GM10248 (cell line): ENCODE measurements around the gene CLSTN3.
"Not testable (repeated sequence)": the region's sequence is repeated elsewhere in the genome, so short reads cannot be mapped to it uniquely, and the experiment has no call there.

Experiments
- CTCF ChIA-PET: fragments of 300-600 bp; sonication (Branson Sonifier 250); formaldehyde crosslinking; extraction: SDS; loops from one replicate; lab custom pipeline; 2021; ENCODE audit warnings: antibody characterized with exemption; lab: Yijun Ruan, JAX
- POLR2A ChIA-PET: fragments of 350-650 bp; sonication (Branson Sonifier 250); formaldehyde crosslinking; extraction: SDS; loops from one replicate; lab custom pipeline; 2020; ENCODE audit warnings: antibody characterized with exemption; lab: Yijun Ruan, JAX
- DNase-seq: peaks from one replicate; pipeline ENCODE4 v3.0.0; 2012; ENCODE audit errors: extremely low spot score
- CTCF ChIP-seq: IDR thresholded peaks from 2 replicates; pipeline ENCODE4 v1.5.1; 2012; ENCODE audit warnings: mild to moderate bottlenecking, low read depth; ENCODE audit errors: extremely low read depth, missing control alignments, control extremely low read depth

Gene CLSTN3

DNA sequence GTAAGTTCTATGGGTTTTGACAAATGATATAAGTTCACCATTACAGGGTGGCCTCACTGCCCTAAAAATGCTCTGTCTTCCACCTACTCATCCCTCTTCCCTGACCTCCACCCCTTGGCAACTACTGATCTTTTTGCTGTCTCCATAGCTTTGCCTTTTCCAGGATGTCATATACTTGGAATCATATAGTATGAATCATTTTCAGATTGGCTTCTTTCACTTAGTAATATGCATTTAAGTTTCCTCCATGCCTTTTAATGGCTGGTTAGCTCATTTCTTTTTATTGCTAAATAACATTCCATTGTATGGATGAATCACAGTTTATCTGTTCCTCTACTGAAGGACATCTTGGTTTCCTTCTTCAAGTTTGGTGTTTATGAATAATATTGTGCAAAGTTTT is 45.3 kb downstream of the CLSTN3 start:
- no peak for TF ChIP-seq CTCF
- ChIA-PET POLR2A (no interaction called here), CTCF (interaction anchor here (0.9 to 3.0 kb wide), 3 partner anchors 11 to 17 kb away, joined by 3 to 12 read pairs (median 3); partner anchors contain the start of gene PEX5)
- no peak for DNase-seq

GRCh38 chr12:7176595-7176994 is 46.4 kb downstream of the CLSTN3 start:
- ChIA-PET CTCF (interaction anchor here (1.4 kb wide), 1 partner anchor 18 kb away, joined by 3 read pairs; no protein-coding TSS in a partner anchor), POLR2A (no interaction called here)
- DNase-seq, result no peak
- TF ChIP-seq CTCF, result no peak

GRCh38 chr12:7178481-7178880 is 48.3 kb downstream of the CLSTN3 start:
- TF ChIP-seq CTCF, result no peak
- ChIA-PET POLR2A (no interaction called here), CTCF (interaction anchor here (1.0 kb wide), 1 partner anchor 8 kb away, joined by 3 read pairs; no protein-coding TSS in a partner anchor)
- no peak for DNase-seq

GRCh38 chr12:7180685-7181084 is 50.5 kb downstream of the CLSTN3 start:
- DNase-seq, result no peak
- CTCF ChIA-PET, result interaction anchor here (1.1 to 1.8 kb wide), 4 partner anchors 13 to 88 kb away, joined by 3 to 7 read pairs (median 3); no protein-coding TSS in a partner anchor
- POLR2A ChIA-PET, result no interaction called here
- no peak for TF ChIP-seq CTCF

- CTCF ChIA-PET, DNase-seq: not testable (repeated sequence)
- POLR2A ChIA-PET, result interaction anchor here (0.7 kb wide), 1 partner anchor 26 kb away, joined by 3 read pairs; no protein-coding TSS in a partner anchor
Measured at GRCh38 chr12:7186058-7186457, 55.9 kb downstream of the CLSTN3 start.

DNA sequence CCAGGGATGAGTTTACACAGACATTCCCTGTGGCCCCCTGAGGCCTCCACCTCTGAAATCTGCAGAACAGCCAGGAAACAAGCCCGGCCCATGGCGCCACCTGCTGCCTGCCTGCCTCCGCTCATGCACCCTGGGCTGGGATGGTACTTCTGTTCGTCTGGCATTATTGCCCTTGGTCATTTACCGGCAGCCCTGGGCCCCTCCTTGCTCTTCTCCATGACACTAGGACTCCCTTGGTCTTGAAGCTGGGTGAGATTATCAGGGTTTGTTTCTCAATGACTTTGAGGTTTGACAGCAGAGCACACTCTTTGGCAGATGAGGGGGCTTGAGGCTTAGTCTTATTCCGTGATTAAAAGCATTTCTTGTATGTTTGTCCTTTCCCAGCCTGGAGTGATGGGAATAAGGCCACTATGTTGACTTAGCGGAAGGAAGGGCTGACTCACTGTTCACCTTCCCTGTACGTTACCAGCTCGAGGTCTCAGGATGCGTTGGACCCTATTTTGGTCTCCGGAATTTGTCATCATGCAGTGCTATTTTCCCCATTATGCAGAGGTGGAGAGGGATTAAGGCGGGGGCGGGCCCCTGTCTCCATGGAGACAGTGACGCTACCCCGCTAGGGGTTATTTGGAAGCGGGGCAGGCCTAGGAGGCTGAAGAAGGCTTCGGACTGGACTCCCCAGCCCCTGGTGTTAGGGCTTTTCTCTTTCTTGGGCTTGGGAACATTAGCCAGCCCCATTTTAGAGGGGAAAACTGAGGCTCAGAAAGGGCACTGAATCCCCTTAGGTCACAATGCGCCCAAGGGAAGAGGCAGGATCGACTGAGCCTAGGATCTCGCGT is 58.6 kb downstream of the CLSTN3 start:
- DNase-seq, result peak; percentile 52
- POLR2A ChIA-PET, result no interaction called here
- CTCF ChIA-PET, result interaction anchor here (0.9 to 3.6 kb wide), 5 partner anchors 14 to 19 kb away, joined by 4 to 12 read pairs (median 5); no protein-coding TSS in a partner anchor
- TF ChIP-seq CTCF, result peak; percentile 75
